ENCODE results near the gene SLC8A2.
"Not testable (repeated sequence)": the region's sequence is repeated elsewhere in the genome, so short reads cannot be mapped to it uniquely, and the experiment has no call there.

Gene SLC8A2

GRCh38 chr19:47386582-47386981, 85.1 kb downstream of the SLC8A2 start:
- not testable (repeated sequence) for H3K9me3 ChIP-seq, H3K27me3 ChIP-seq
- Histone ChIP-seq H3K4me1 (ENCODE audit: control insufficient read depth in 1 of 2, insufficient read depth in 1 of 2, low read depth in 1 of 2, low read length in 1 of 2) (peaks cover 99% of the 10 kb centered on the region in 2 experiments), H3K4me3 (ENCODE audit: low read depth in 1 of 2, low read length in 1 of 2) (peak overlapping the region in 1 of 2 experiments; percentile 44), H3K36me3 (peaks cover 12% of the 10 kb centered on the region), H3K27ac (peak overlapping the region; percentile 94)

- Histone ChIP-seq H3K27ac (peak overlapping the region; percentile 94), H3K4me1 (ENCODE audit: control insufficient read depth in 1 of 2, insufficient read depth in 1 of 2, low read depth in 1 of 2, low read length in 1 of 2) (peaks cover 98 to 99% of the 10 kb centered on the region in 2 experiments), H3K36me3 (peaks cover 32% of the 10 kb centered on the region)
- H3K27me3 ChIP-seq; H3K9me3 ChIP-seq; H3K4me3 ChIP-seq (ENCODE audit: low read depth in 1 of 2, low read length in 1 of 2): not testable (repeated sequence)
Observed at GRCh38 chr19:47384533-47384932, 87.2 kb downstream of the SLC8A2 start.

GRCh38 chr19:47383890-47384289, 87.8 kb downstream of the SLC8A2 start:
- Histone ChIP-seq H3K4me3 (ENCODE audit: low read depth in 1 of 2, low read length in 1 of 2) (peak overlapping the region in 1 of 2 experiments; percentile 19), H3K4me1 (ENCODE audit: control insufficient read depth in 1 of 2, insufficient read depth in 1 of 2, low read depth in 1 of 2, low read length in 1 of 2) (peaks cover 91 to 95% of the 10 kb centered on the region in 2 experiments), H3K27ac (peak overlapping the region; percentile 94), H3K36me3 (peaks cover 39% of the 10 kb centered on the region)
- H3K9me3 ChIP-seq, H3K27me3 ChIP-seq: not testable (repeated sequence)

GRCh38 chr19:47381653-47382279, 89.9 kb downstream of the SLC8A2 start:
- H3K27me3 ChIP-seq = no peaks in the 10 kb centered on the region
- H3K27ac ChIP-seq = peak overlapping the region; percentile 94
- peak overlapping the region; percentile 8 to 19 for H3K4me3 ChIP-seq (ENCODE audit: low read depth in 1 of 2, low read length in 1 of 2)
- peaks cover 79 to 82% of the 10 kb centered on the region in 2 experiments for H3K4me1 ChIP-seq (ENCODE audit: control insufficient read depth in 1 of 2, insufficient read depth in 1 of 2, low read depth in 1 of 2, low read length in 1 of 2)
- peak; percentile 65 for TF ChIP-seq CTCF (IDR thresholded peaks at IDR 0.05)
- H3K9me3 ChIP-seq = no peaks in the 10 kb centered on the region
- peaks cover 60% of the 10 kb centered on the region for H3K36me3 ChIP-seq

- no peaks in the 10 kb centered on the region for H3K27me3 ChIP-seq
- peaks cover 79 to 82% of the 10 kb centered on the region in 2 experiments for H3K4me1 ChIP-seq (ENCODE audit: control insufficient read depth in 1 of 2, insufficient read depth in 1 of 2, low read depth in 1 of 2, low read length in 1 of 2)
- peaks cover 66% of the 10 kb centered on the region for H3K36me3 ChIP-seq
- H3K27ac ChIP-seq = peak overlapping the region; percentile 94
- peak overlapping the region in 1 of 2 experiments; percentile 19 for H3K4me3 ChIP-seq (ENCODE audit: low read depth in 1 of 2, low read length in 1 of 2)
- no peak for TF ChIP-seq CTCF (IDR thresholded peaks at IDR 0.05)
- H3K9me3 ChIP-seq = no peaks in the 10 kb centered on the region
Observed at GRCh38 chr19:47381121-47381520, 90.6 kb downstream of the SLC8A2 start.

GRCh38 chr19:47380559-47380958, 91.1 kb downstream of the SLC8A2 start:
- TF ChIP-seq CTCF (IDR thresholded peaks at IDR 0.05) = no peak
- peaks cover 72% of the 10 kb centered on the region for H3K36me3 ChIP-seq

GRCh38 chr19:47379381-47379938, 92.2 kb downstream of the SLC8A2 start:
- Histone ChIP-seq H3K9me3 (no peaks in the 10 kb centered on the region), H3K4me3 (ENCODE audit: low read depth in 1 of 2, low read length in 1 of 2) (no peak overlapping the region), H3K27ac (peak overlapping the region; percentile 94), H3K27me3 (no peaks in the 10 kb centered on the region), H3K4me1 (ENCODE audit: control insufficient read depth in 1 of 2, insufficient read depth in 1 of 2, low read depth in 1 of 2, low read length in 1 of 2) (peaks cover 66 to 69% of the 10 kb centered on the region in 2 experiments), H3K36me3 (peaks cover 83% of the 10 kb centered on the region)
- TF ChIP-seq CTCF (IDR thresholded peaks at IDR 0.05) = no peak

More at GRCh38 chr19:47380559-47380958, 91.1 kb downstream of the SLC8A2 start:
- peak overlapping the region; percentile 94 for H3K27ac ChIP-seq
- H3K27me3 ChIP-seq = no peaks in the 10 kb centered on the region
- no peaks in the 10 kb centered on the region for H3K9me3 ChIP-seq
- peaks cover 77 to 80% of the 10 kb centered on the region in 2 experiments for H3K4me1 ChIP-seq (ENCODE audit: control insufficient read depth in 1 of 2, insufficient read depth in 1 of 2, low read depth in 1 of 2, low read length in 1 of 2)
- H3K4me3 ChIP-seq (ENCODE audit: low read depth in 1 of 2, low read length in 1 of 2) = peak overlapping the region in 1 of 2 experiments; percentile 19
